Effector memory CD8-positive, alpha-beta T cell (primary cell): Measurements from ENCODE around the gene NEGR1.

Source experiments
- ATAC-seq: fragments of 150-1000 bp; cut with Tn5 transposase; replicated peaks from 2 replicates; pipeline ENCODE4 v1.10.0; 2021; ENCODE audit warnings: mild to moderate bottlenecking, moderate library complexity
- DNase-seq, 3 experiments: peaks; one replicate each; pipeline ENCODE4 v3.0.0; 2021
- H3K27ac Mint-ChIP-seq, 2 donors: one replicate each; pipeline ENCODE4 v1.8.0; 2022; ENCODE audit warnings: mild to moderate bottlenecking in 2 of 2, mixed read lengths in 2 of 2, moderate library complexity in 2 of 2
- H3K27me3 Mint-ChIP-seq, 2 donors: one replicate each; pipeline ENCODE4 v1.8.0; 2022; ENCODE audit warnings: mixed read lengths in 2 of 2
- H3K36me3 Mint-ChIP-seq: one replicate; pipeline ENCODE4 v1.8.0; 2022; ENCODE audit warnings: mild to moderate bottlenecking, moderate library complexity, mixed read lengths; ENCODE audit not compliant: insufficient read depth
- H3K4me1 Mint-ChIP-seq, 2 donors: one replicate each; pipeline ENCODE4 v1.8.0; 2022; ENCODE audit warnings: low read depth in 2 of 2, mixed read lengths in 2 of 2
- H3K4me3 Mint-ChIP-seq, 2 donors: one replicate each; pipeline ENCODE4 v1.8.0; 2022; ENCODE audit warnings: mild to moderate bottlenecking in 2 of 2, mixed read lengths in 2 of 2, moderate library complexity in 2 of 2
- H3K9me3 Mint-ChIP-seq, 2 donors: one replicate each; pipeline ENCODE4 v1.8.0; 2022; ENCODE audit warnings: mixed read lengths in 2 of 2

NEGR1 gene

GRCh38 chr1:72023063-72023930 is 259.0 kb downstream of the NEGR1 start:
- H3K36me3 Mint-ChIP-seq: peaks cover 2% of the 10 kb centered on the region
- no peak overlapping the region for H3K4me3 Mint-ChIP-seq
- ATAC-seq (no peak), DNase-seq (no peak)
- H3K27ac Mint-ChIP-seq: no peak overlapping the region
- no peaks in the 10 kb centered on the region for H3K4me1 Mint-ChIP-seq
- H3K27me3 Mint-ChIP-seq: no peaks in the 10 kb centered on the region
- peaks cover 7% of the 10 kb centered on the region in 2 donors for H3K9me3 Mint-ChIP-seq

GRCh38 chr1:72018562-72018961 is 263.8 kb downstream of the NEGR1 start:
- Mint-ChIP-seq H3K9me3 (no peaks in the 10 kb centered on the region), H3K36me3 (peaks cover 2% of the 10 kb centered on the region), H3K27ac (no peak overlapping the region), H3K4me3 (no peak overlapping the region), H3K27me3 (no peaks in the 10 kb centered on the region), H3K4me1 (no peaks in the 10 kb centered on the region)
- DNase-seq: no peak
- no peak for ATAC-seq

GRCh38 chr1:72015006-72015405 is 267.3 kb downstream of the NEGR1 start:
- peaks cover 2% of the 10 kb centered on the region for H3K36me3 Mint-ChIP-seq
- H3K4me1 Mint-ChIP-seq: no peaks in the 10 kb centered on the region
- ATAC-seq: no peak
- no peak overlapping the region for H3K27ac Mint-ChIP-seq
- peaks cover 5 to 11% of the 10 kb centered on the region in 2 donors for H3K9me3 Mint-ChIP-seq
- DNase-seq: no peak
- no peak overlapping the region for H3K4me3 Mint-ChIP-seq
- H3K27me3 Mint-ChIP-seq: no peaks in the 10 kb centered on the region

- Mint-ChIP-seq H3K9me3 (peaks cover 9 to 17% of the 10 kb centered on the region in 2 donors), H3K4me3 (no peak overlapping the region), H3K36me3 (no peaks in the 10 kb centered on the region), H3K4me1 (no peaks in the 10 kb centered on the region), H3K27ac (no peak overlapping the region), H3K27me3 (no peaks in the 10 kb centered on the region)
- ATAC-seq (no peak), DNase-seq (no peak)
Observed at GRCh38 chr1:72013161-72013560, 269.2 kb downstream of the NEGR1 start.

GRCh38 chr1:72011721-72012120 is 270.6 kb downstream of the NEGR1 start:
- DNase-seq (no peak), ATAC-seq (no peak)
- Mint-ChIP-seq H3K4me3 (no peak overlapping the region), H3K27me3 (no peaks in the 10 kb centered on the region), H3K36me3 (no peaks in the 10 kb centered on the region), H3K4me1 (no peaks in the 10 kb centered on the region), H3K9me3 (peaks cover 9 to 17% of the 10 kb centered on the region in 2 donors), H3K27ac (no peak overlapping the region)

- H3K27me3 Mint-ChIP-seq: no peaks in the 10 kb centered on the region
- peaks cover 9 to 17% of the 10 kb centered on the region in 2 donors for H3K9me3 Mint-ChIP-seq
- no peak overlapping the region for H3K27ac Mint-ChIP-seq
- H3K36me3 Mint-ChIP-seq: no peaks in the 10 kb centered on the region
- H3K4me1 Mint-ChIP-seq: no peaks in the 10 kb centered on the region
- no peak for ATAC-seq
- no peak for DNase-seq
- no peak overlapping the region for H3K4me3 Mint-ChIP-seq
Observed at GRCh38 chr1:72010094-72010431, 272.3 kb downstream of the NEGR1 start.

- ATAC-seq: no peak
- no peak for DNase-seq
- H3K36me3 Mint-ChIP-seq: no peaks in the 10 kb centered on the region
Observed at GRCh38 chr1:72009173-72010093, 272.9 kb downstream of the NEGR1 start.

GRCh38 chr1:72007312-72007711 is 275.0 kb downstream of the NEGR1 start:
- Mint-ChIP-seq H3K4me3 (no peak overlapping the region), H3K9me3 (peaks cover 6 to 17% of the 10 kb centered on the region in 2 donors), H3K27me3 (no peaks in the 10 kb centered on the region), H3K36me3 (no peaks in the 10 kb centered on the region), H3K4me1 (no peaks in the 10 kb centered on the region), H3K27ac (no peak overlapping the region)
- DNase-seq (no peak), ATAC-seq (no peak)

More at GRCh38 chr1:72009173-72010093, 272.9 kb downstream of the NEGR1 start:
- peaks cover 9 to 17% of the 10 kb centered on the region in 2 donors for H3K9me3 Mint-ChIP-seq
- H3K27me3 Mint-ChIP-seq: no peaks in the 10 kb centered on the region
- no peaks in the 10 kb centered on the region for H3K4me1 Mint-ChIP-seq
- H3K4me3 Mint-ChIP-seq: no peak overlapping the region
- H3K27ac Mint-ChIP-seq: no peak overlapping the region

GRCh38 chr1:72006092-72006491 is 276.2 kb downstream of the NEGR1 start:
- Mint-ChIP-seq H3K4me1 (no peaks in the 10 kb centered on the region), H3K27ac (no peak overlapping the region), H3K4me3 (no peak overlapping the region), H3K9me3 (peaks cover 4 to 11% of the 10 kb centered on the region in 2 donors), H3K27me3 (no peaks in the 10 kb centered on the region), H3K36me3 (no peaks in the 10 kb centered on the region)
- DNase-seq (no peak), ATAC-seq (no peak)

- ATAC-seq: no peak
- Mint-ChIP-seq H3K27ac (no peak overlapping the region), H3K36me3 (no peaks in the 10 kb centered on the region), H3K4me3 (no peak overlapping the region), H3K9me3 (peaks cover 0 to 2% of the 10 kb centered on the region in 2 donors), H3K4me1 (no peaks in the 10 kb centered on the region), H3K27me3 (no peaks in the 10 kb centered on the region)
- no peak for DNase-seq
Observed at GRCh38 chr1:72003092-72003491, 279.2 kb downstream of the NEGR1 start.

GRCh38 chr1:72000809-72001208 is 281.5 kb downstream of the NEGR1 start:
- Mint-ChIP-seq H3K9me3 (peaks cover 5 to 12% of the 10 kb centered on the region in 2 donors), H3K4me3 (no peak overlapping the region), H3K36me3 (no peaks in the 10 kb centered on the region), H3K27me3 (no peaks in the 10 kb centered on the region), H3K4me1 (no peaks in the 10 kb centered on the region), H3K27ac (no peak overlapping the region)
- no peak for ATAC-seq
- DNase-seq: no peak

- peaks cover 3% of the 10 kb centered on the region for H3K36me3 Mint-ChIP-seq
- no peaks in the 10 kb centered on the region for H3K4me1 Mint-ChIP-seq
- no peak overlapping the region for H3K4me3 Mint-ChIP-seq
- peaks cover 8 to 20% of the 10 kb centered on the region in 2 donors for H3K9me3 Mint-ChIP-seq
- no peak for ATAC-seq
- no peaks in the 10 kb centered on the region for H3K27me3 Mint-ChIP-seq
- DNase-seq: no peak
- no peak overlapping the region for H3K27ac Mint-ChIP-seq
Observed at GRCh38 chr1:71994646-71995045, 287.7 kb downstream of the NEGR1 start.

- Mint-ChIP-seq H3K4me3 (no peak overlapping the region), H3K27ac (no peak overlapping the region), H3K36me3 (peaks cover 3% of the 10 kb centered on the region), H3K4me1 (no peaks in the 10 kb centered on the region), H3K27me3 (no peaks in the 10 kb centered on the region), H3K9me3 (peaks cover 14 to 24% of the 10 kb centered on the region in 2 donors)
- ATAC-seq: no peak
- no peak for DNase-seq
Observed at GRCh38 chr1:71987181-71987580, 295.2 kb downstream of the NEGR1 start.
